Peyer's patch (tissue), 4 donors: ENCODE data around the gene NKX2-4. TPM values are rescaled to one million over a fixed set of nuclear protein-coding genes. Genes with fewer than 3 reads are reported as not detected.

Experiments
- DNase-seq, 3 donors: peaks; one replicate each; pipeline ENCODE4 v3.0.0-alpha.2; 2017 to 2019
- H3K27ac ChIP-seq, 4 donors: fragments of 200-600 bp; sonication (generic); one replicate each; pipeline ENCODE4 v1.5.1; 2016 to 2019
- H3K27me3 ChIP-seq, 2 donors: fragments of 200-600 bp; sonication (generic); one replicate each; pipeline ENCODE4 v1.5.1; 2019
- H3K36me3 ChIP-seq, 3 donors: fragments of 200-600 bp; sonication (generic); one replicate each; pipeline ENCODE4 v1.5.1; 2016 to 2019
- H3K4me1 ChIP-seq, 4 donors: fragments of 200-600 bp; sonication (generic); one replicate each; pipeline ENCODE4 v1.5.1; 2016 to 2019
- H3K4me3 ChIP-seq, 4 donors: fragments of 200-600 bp; sonication (generic); 1 replicate in 3 of 4; 2 replicates in 1 of 4; pipeline ENCODE4 v1.5.1; 2016 to 2019; ENCODE audit warnings: mild to moderate bottlenecking in 1 of 4
- H3K9me3 ChIP-seq, 4 donors: fragments of 200-600 bp; sonication (generic); one replicate each; pipeline ENCODE4 v1.5.1; 2016 to 2019; ENCODE audit warnings: mild to moderate bottlenecking in 1 of 4
- CTCF ChIP-seq, 6 experiments: fragments of 450-650 bp in 4 of 6; fragments of 200-600 bp in 2 of 6; sonication (generic) in 1 of 6; IDR thresholded peaks; one replicate each; pipeline ENCODE4 v1.5.1; 2017 to 2019; ENCODE audit warnings: antibody characterized with exemption in 6 of 6, mild to moderate bottlenecking in 3 of 6, moderate library complexity in 1 of 6
- POLR2A ChIP-seq, 2 donors: fragments of 450-650 bp; IDR thresholded peaks; one replicate each; pipeline ENCODE4 v1.5.1; 2017; ENCODE audit warnings: antibody characterized with exemption in 2 of 2, mild to moderate bottlenecking in 2 of 2, moderate library complexity in 2 of 2
- small RNA-seq, 2 donors: library from RNA; depleted of rRNA; stranded (forward); fragments of <200 nt; gene quantifications; one replicate each; pipeline ENCODE3, GENCODE V24; 2016
- total RNA-seq, 4 donors: library from RNA; depleted of rRNA; stranded (reverse); fragments of >200 nt; gene quantifications; one replicate each; pipeline ENCODE4 v1.1.0, GENCODE V29; 2016

NKX2-4 gene
- total RNA-seq, 4 donors from 2014 or later, result not detected

GRCh38 chr20:21356386-21356785, 40.9 kb downstream of the NKX2-4 start:
- Histone ChIP-seq H3K36me3 (peaks cover 0 to 42% (median 0%) of the 10 kb centered on the region in 3 donors), H3K27ac (no peak overlapping the region), H3K4me3 (no peak overlapping the region), H3K27me3 (no peaks in the 10 kb centered on the region), H3K4me1 (peaks cover 0 to 3% (median 0%) of the 10 kb centered on the region in 4 donors), H3K9me3 (no peaks in the 10 kb centered on the region)
- DNase-seq, result no peak
- TF ChIP-seq POLR2A (IDR thresholded peaks at IDR 0.05) (no peak), CTCF (IDR thresholded peaks at IDR 0.05) (no peak)

- Histone ChIP-seq H3K4me1 (no peaks in the 10 kb centered on the region), H3K36me3 (peaks cover 0 to 42% (median 0%) of the 10 kb centered on the region in 3 donors), H3K27me3 (no peaks in the 10 kb centered on the region), H3K9me3 (no peaks in the 10 kb centered on the region), H3K4me3 (no peak overlapping the region), H3K27ac (no peak overlapping the region)
- TF ChIP-seq CTCF (IDR thresholded peaks at IDR 0.05) (no peak), POLR2A (IDR thresholded peaks at IDR 0.05) (no peak)
- no peak for DNase-seq
Observed at GRCh38 chr20:21355981-21356380, 41.3 kb downstream of the NKX2-4 start.

- Histone ChIP-seq H3K27me3 (no peaks in the 10 kb centered on the region), H3K27ac (no peak overlapping the region), H3K4me3 (no peak overlapping the region), H3K36me3 (peaks cover 0 to 41% (median 0%) of the 10 kb centered on the region in 3 donors), H3K4me1 (no peaks in the 10 kb centered on the region), H3K9me3 (no peaks in the 10 kb centered on the region)
- TF ChIP-seq POLR2A (IDR thresholded peaks at IDR 0.05) (no peak), CTCF (IDR thresholded peaks at IDR 0.05) (no peak)
- no peak for DNase-seq
Observed at GRCh38 chr20:21353236-21353635, 44.1 kb downstream of the NKX2-4 start.

GRCh38 chr20:21352703-21353102, 44.6 kb downstream of the NKX2-4 start:
- Histone ChIP-seq H3K4me3 (no peak overlapping the region), H3K27ac (no peak overlapping the region), H3K36me3 (peaks cover 0 to 41% (median 0%) of the 10 kb centered on the region in 3 donors), H3K27me3 (no peaks in the 10 kb centered on the region), H3K4me1 (no peaks in the 10 kb centered on the region), H3K9me3 (no peaks in the 10 kb centered on the region)
- no peak for DNase-seq
- TF ChIP-seq CTCF (IDR thresholded peaks at IDR 0.05), result no peak
- TF ChIP-seq POLR2A (IDR thresholded peaks at IDR 0.05), result no peak

Small RNA genes within 50 kb of the gene (small RNA-seq; reads per million reads assigned to genes)
- 0 reads per million in 2 donors for gene RN7SKP140

Other genes with a start within 250 kb of the NKX2-4 start
- gene XRN2, start 94.2 kb downstream of the NKX2-4 start, total RNA-seq, result 10 to 100 TPM; 27.3 to 71.0 (median 29.9) TPM
- gene NKX2-2, start 116.5 kb upstream of the NKX2-4 start, total RNA-seq, result 1 to 10 TPM; 1.7 to 3.9 (median 2.9) TPM